ENCODE data around the gene TFDP3. TPM values are rescaled to one million over a fixed set of nuclear protein-coding genes. Genes with fewer than 3 reads are reported as not detected.

Gene TFDP3
- polyA plus RNA-seq, 2 donors, result not detected

DNA sequence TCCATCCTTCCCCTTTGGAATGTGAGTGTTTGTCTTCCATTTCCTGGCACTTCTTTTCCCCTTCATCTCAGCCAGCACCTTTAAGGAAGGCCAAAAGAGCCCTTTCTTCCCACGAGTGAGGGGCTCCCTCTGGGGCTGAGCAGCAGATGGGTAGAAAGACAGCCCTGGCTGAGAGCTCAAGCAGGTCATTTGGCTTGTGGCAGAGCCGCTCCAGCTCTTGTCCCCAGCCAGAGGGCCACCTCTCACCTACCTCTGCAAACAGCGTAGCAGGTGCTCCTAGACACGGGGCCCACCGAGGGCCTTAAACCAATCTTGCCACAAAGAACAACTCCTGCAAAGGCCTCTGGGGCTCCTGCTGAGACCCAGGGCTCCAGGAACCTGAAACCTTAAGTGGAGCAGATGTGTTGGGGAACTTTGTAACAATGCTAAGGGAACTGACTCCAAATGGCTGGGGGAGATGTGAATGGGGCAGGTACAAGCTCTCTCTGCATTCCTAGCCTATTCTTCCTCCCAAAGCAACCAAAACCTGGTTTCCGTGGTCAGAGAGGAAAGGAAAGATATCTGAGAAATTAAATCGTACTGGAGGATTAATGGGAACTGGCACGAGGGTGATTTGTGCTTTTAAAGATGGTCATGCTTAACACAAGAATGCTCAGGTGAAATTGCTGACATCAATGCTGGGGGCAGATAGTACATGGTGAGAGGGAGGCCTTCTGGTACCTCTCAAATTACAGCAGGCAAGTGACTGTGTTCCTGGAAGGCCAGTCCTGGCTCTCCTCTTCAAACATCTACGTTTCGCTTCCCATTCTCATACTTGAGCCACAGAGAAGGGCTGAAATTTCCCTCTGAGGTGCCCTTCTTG is 27.0 kb downstream of the TFDP3 start:
- H3K9me3 ChIP-seq (ENCODE audit: control insufficient read depth in 2 of 2, insufficient read depth in 1 of 2, low read depth in 1 of 2, low read length in 1 of 2), result no peaks in the 10 kb centered on the region
- no peaks in the 10 kb centered on the region for H3K36me3 ChIP-seq (ENCODE audit: control insufficient read depth in 2 of 2, insufficient read depth in 2 of 2, low read length in 1 of 2)
- H3K4me1 ChIP-seq (ENCODE audit: control insufficient read depth in 2 of 2, insufficient read depth in 2 of 2, low read length in 1 of 2), result no peaks in the 10 kb centered on the region
- H3K27ac ChIP-seq (ENCODE audit: low read depth in 2 of 2, low read length in 1 of 2), result no peak overlapping the region
- H3K27me3 ChIP-seq (ENCODE audit: control insufficient read depth in 1 of 2, insufficient read depth in 2 of 2, low read length in 2 of 2), result no peaks in the 10 kb centered on the region
- no peak overlapping the region for H3K4me3 ChIP-seq (ENCODE audit: low read depth in 1 of 2, low read length in 2 of 2)
- WGBS, 2 donors, result 69 to 85% methylated on average over 10 of the region's 10 CpGs

DNA sequence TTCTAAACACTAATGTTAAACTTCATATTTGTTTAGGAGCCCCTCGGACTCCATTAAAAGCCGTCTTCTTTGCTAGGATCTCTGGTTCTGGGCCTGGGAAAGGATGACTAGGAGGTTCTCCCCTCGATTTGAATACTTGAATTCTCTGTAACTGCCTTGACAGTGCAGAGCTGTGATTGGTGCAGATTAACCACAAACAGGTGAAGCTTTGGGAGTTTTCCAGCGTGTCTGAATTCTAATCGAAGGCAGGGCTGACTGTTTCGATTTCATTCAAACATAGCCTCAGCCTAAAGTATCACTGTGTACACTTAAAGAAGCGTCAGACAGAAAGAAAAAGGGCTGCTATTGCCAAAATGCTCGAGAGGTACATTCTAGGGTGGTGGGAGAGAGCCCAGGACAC is 29.0 kb downstream of the TFDP3 start:
- 55 to 59% methylated on average over 8 of the region's 8 CpGs for WGBS, 2 donors
- no peaks in the 10 kb centered on the region for H3K9me3 ChIP-seq (ENCODE audit: control insufficient read depth in 2 of 2, insufficient read depth in 1 of 2, low read depth in 1 of 2, low read length in 1 of 2)
- no peak overlapping the region for H3K27ac ChIP-seq (ENCODE audit: low read depth in 2 of 2, low read length in 1 of 2)
- H3K36me3 ChIP-seq (ENCODE audit: control insufficient read depth in 2 of 2, insufficient read depth in 2 of 2, low read length in 1 of 2), result no peaks in the 10 kb centered on the region
- no peaks in the 10 kb centered on the region for H3K27me3 ChIP-seq (ENCODE audit: control insufficient read depth in 1 of 2, insufficient read depth in 2 of 2, low read length in 2 of 2)
- no peak overlapping the region for H3K4me3 ChIP-seq (ENCODE audit: low read depth in 1 of 2, low read length in 2 of 2)
- H3K4me1 ChIP-seq (ENCODE audit: control insufficient read depth in 2 of 2, insufficient read depth in 2 of 2, low read length in 1 of 2), result no peaks in the 10 kb centered on the region

- WGBS, 2 donors, result 54 to 70% methylated on average over 3 of the region's 3 CpGs
- H3K4me3 ChIP-seq (ENCODE audit: low read depth in 1 of 2, low read length in 2 of 2), result no peak overlapping the region
Observed at GRCh38 chrX:133188631-133189030, 29.5 kb downstream of the TFDP3 start.

DNA sequence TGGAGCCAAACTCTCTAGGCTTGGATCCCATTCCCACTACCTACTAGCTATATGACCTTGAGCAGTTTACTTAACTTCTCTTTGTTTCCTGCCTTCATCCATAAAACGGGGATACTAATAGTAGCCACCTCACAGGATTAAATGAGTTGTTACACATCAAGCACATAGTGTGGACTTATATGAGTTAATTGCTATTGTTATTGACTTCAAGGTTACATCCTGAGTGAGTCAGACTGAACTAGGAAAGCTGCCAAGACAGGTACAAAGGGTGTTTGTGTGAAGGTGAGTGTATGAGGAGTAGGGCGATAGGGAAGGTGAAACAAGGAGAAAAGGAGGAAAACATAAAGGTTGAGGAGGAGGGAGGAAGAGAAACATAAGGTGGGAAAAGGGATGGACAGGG is 32.2 kb downstream of the TFDP3 start:
- Histone ChIP-seq H3K36me3 (ENCODE audit: control insufficient read depth in 2 of 2, insufficient read depth in 2 of 2, low read length in 1 of 2) (no peaks in the 10 kb centered on the region), H3K27me3 (ENCODE audit: control insufficient read depth in 1 of 2, insufficient read depth in 2 of 2, low read length in 2 of 2) (peaks cover 0 to 5% of the 10 kb centered on the region in 2 donors), H3K4me3 (ENCODE audit: low read depth in 1 of 2, low read length in 2 of 2) (no peak overlapping the region), H3K4me1 (ENCODE audit: control insufficient read depth in 2 of 2, insufficient read depth in 2 of 2, low read length in 1 of 2) (no peaks in the 10 kb centered on the region), H3K27ac (ENCODE audit: low read depth in 2 of 2, low read length in 1 of 2) (no peak overlapping the region), H3K9me3 (ENCODE audit: control insufficient read depth in 2 of 2, insufficient read depth in 1 of 2, low read depth in 1 of 2, low read length in 1 of 2) (no peaks in the 10 kb centered on the region)
- WGBS, 2 donors, result 38 to 58% methylated on average over 2 of the region's 2 CpGs

More at GRCh38 chrX:133188631-133189030, 29.5 kb downstream of the TFDP3 start:
- Histone ChIP-seq H3K4me1 (ENCODE audit: control insufficient read depth in 2 of 2, insufficient read depth in 2 of 2, low read length in 1 of 2) (no peaks in the 10 kb centered on the region), H3K9me3 (ENCODE audit: control insufficient read depth in 2 of 2, insufficient read depth in 1 of 2, low read depth in 1 of 2, low read length in 1 of 2) (no peaks in the 10 kb centered on the region), H3K36me3 (ENCODE audit: control insufficient read depth in 2 of 2, insufficient read depth in 2 of 2, low read length in 1 of 2) (no peaks in the 10 kb centered on the region), H3K27me3 (ENCODE audit: control insufficient read depth in 1 of 2, insufficient read depth in 2 of 2, low read length in 2 of 2) (no peaks in the 10 kb centered on the region), H3K27ac (ENCODE audit: low read depth in 2 of 2, low read length in 1 of 2) (no peak overlapping the region)

GRCh38 chrX:133185119-133185518 is 33.0 kb downstream of the TFDP3 start:
- H3K36me3 ChIP-seq (ENCODE audit: control insufficient read depth in 2 of 2, insufficient read depth in 2 of 2, low read length in 1 of 2), result no peaks in the 10 kb centered on the region
- WGBS, 2 donors, result 77 to 87% methylated on average over 4 of the region's 4 CpGs
- no peak overlapping the region for H3K4me3 ChIP-seq (ENCODE audit: low read depth in 1 of 2, low read length in 2 of 2)
- no peaks in the 10 kb centered on the region for H3K9me3 ChIP-seq (ENCODE audit: control insufficient read depth in 2 of 2, insufficient read depth in 1 of 2, low read depth in 1 of 2, low read length in 1 of 2)
- no peaks in the 10 kb centered on the region for H3K4me1 ChIP-seq (ENCODE audit: control insufficient read depth in 2 of 2, insufficient read depth in 2 of 2, low read length in 1 of 2)
- no peak overlapping the region for H3K27ac ChIP-seq (ENCODE audit: low read depth in 2 of 2, low read length in 1 of 2)
- H3K27me3 ChIP-seq (ENCODE audit: control insufficient read depth in 1 of 2, insufficient read depth in 2 of 2, low read length in 2 of 2), result peaks cover 0 to 9% of the 10 kb centered on the region in 2 donors

GRCh38 chrX:133183806-133184205 is 34.3 kb downstream of the TFDP3 start:
- Histone ChIP-seq H3K36me3 (ENCODE audit: control insufficient read depth in 2 of 2, insufficient read depth in 2 of 2, low read length in 1 of 2) (no peaks in the 10 kb centered on the region), H3K9me3 (ENCODE audit: control insufficient read depth in 2 of 2, insufficient read depth in 1 of 2, low read depth in 1 of 2, low read length in 1 of 2) (no peaks in the 10 kb centered on the region), H3K27ac (ENCODE audit: low read depth in 2 of 2, low read length in 1 of 2) (no peak overlapping the region), H3K4me1 (ENCODE audit: control insufficient read depth in 2 of 2, insufficient read depth in 2 of 2, low read length in 1 of 2) (no peaks in the 10 kb centered on the region), H3K4me3 (ENCODE audit: low read depth in 1 of 2, low read length in 2 of 2) (no peak overlapping the region), H3K27me3 (ENCODE audit: control insufficient read depth in 1 of 2, insufficient read depth in 2 of 2, low read length in 2 of 2) (peaks cover 0 to 11% of the 10 kb centered on the region in 2 donors)
- WGBS, 2 donors, result 49 to 63% methylated on average over 2 of the region's 2 CpGs

- Histone ChIP-seq H3K36me3 (ENCODE audit: control insufficient read depth in 2 of 2, insufficient read depth in 2 of 2, low read length in 1 of 2) (no peaks in the 10 kb centered on the region), H3K27me3 (ENCODE audit: control insufficient read depth in 1 of 2, insufficient read depth in 2 of 2, low read length in 2 of 2) (peaks cover 0 to 11% of the 10 kb centered on the region in 2 donors), H3K4me3 (ENCODE audit: low read depth in 1 of 2, low read length in 2 of 2) (no peak overlapping the region), H3K4me1 (ENCODE audit: control insufficient read depth in 2 of 2, insufficient read depth in 2 of 2, low read length in 1 of 2) (no peaks in the 10 kb centered on the region), H3K27ac (ENCODE audit: low read depth in 2 of 2, low read length in 1 of 2) (no peak overlapping the region), H3K9me3 (ENCODE audit: control insufficient read depth in 2 of 2, insufficient read depth in 1 of 2, low read depth in 1 of 2, low read length in 1 of 2) (no peaks in the 10 kb centered on the region)
- 62 to 87% methylated on average over 3 of the region's 3 CpGs for WGBS, 2 donors
Observed at GRCh38 chrX:133179500-133179899, 38.7 kb downstream of the TFDP3 start.

GRCh38 chrX:133177202-133177601 is 41.0 kb downstream of the TFDP3 start:
- Histone ChIP-seq H3K9me3 (ENCODE audit: control insufficient read depth in 2 of 2, insufficient read depth in 1 of 2, low read depth in 1 of 2, low read length in 1 of 2) (no peaks in the 10 kb centered on the region), H3K27me3 (ENCODE audit: control insufficient read depth in 1 of 2, insufficient read depth in 2 of 2, low read length in 2 of 2) (peaks cover 0 to 16% of the 10 kb centered on the region in 2 donors), H3K4me1 (ENCODE audit: control insufficient read depth in 2 of 2, insufficient read depth in 2 of 2, low read length in 1 of 2) (no peaks in the 10 kb centered on the region), H3K36me3 (ENCODE audit: control insufficient read depth in 2 of 2, insufficient read depth in 2 of 2, low read length in 1 of 2) (no peaks in the 10 kb centered on the region), H3K27ac (ENCODE audit: low read depth in 2 of 2, low read length in 1 of 2) (no peak overlapping the region), H3K4me3 (ENCODE audit: low read depth in 1 of 2, low read length in 2 of 2) (no peak overlapping the region)
- 67 to 88% methylated on average over 2 of the region's 2 CpGs for WGBS, 2 donors

- no peaks in the 10 kb centered on the region for H3K9me3 ChIP-seq (ENCODE audit: control insufficient read depth in 2 of 2, insufficient read depth in 1 of 2, low read depth in 1 of 2, low read length in 1 of 2)
- peaks cover 0 to 11% of the 10 kb centered on the region in 2 donors for H3K27me3 ChIP-seq (ENCODE audit: control insufficient read depth in 1 of 2, insufficient read depth in 2 of 2, low read length in 2 of 2)
- H3K4me3 ChIP-seq (ENCODE audit: low read depth in 1 of 2, low read length in 2 of 2), result no peak overlapping the region
- H3K4me1 ChIP-seq (ENCODE audit: control insufficient read depth in 2 of 2, insufficient read depth in 2 of 2, low read length in 1 of 2), result no peaks in the 10 kb centered on the region
- 69 to 95% methylated on average over 2 of the region's 2 CpGs for WGBS, 2 donors
- H3K27ac ChIP-seq (ENCODE audit: low read depth in 2 of 2, low read length in 1 of 2), result no peak overlapping the region
- H3K36me3 ChIP-seq (ENCODE audit: control insufficient read depth in 2 of 2, insufficient read depth in 2 of 2, low read length in 1 of 2), result no peaks in the 10 kb centered on the region
Observed at GRCh38 chrX:133175605-133176004, 42.5 kb downstream of the TFDP3 start.

- Histone ChIP-seq H3K4me3 (ENCODE audit: low read depth in 1 of 2, low read length in 2 of 2) (no peak overlapping the region), H3K27me3 (ENCODE audit: control insufficient read depth in 1 of 2, insufficient read depth in 2 of 2, low read length in 2 of 2) (peaks cover 0 to 8% of the 10 kb centered on the region in 2 donors), H3K27ac (ENCODE audit: low read depth in 2 of 2, low read length in 1 of 2) (no peak overlapping the region), H3K9me3 (ENCODE audit: control insufficient read depth in 2 of 2, insufficient read depth in 1 of 2, low read depth in 1 of 2, low read length in 1 of 2) (no peaks in the 10 kb centered on the region), H3K4me1 (ENCODE audit: control insufficient read depth in 2 of 2, insufficient read depth in 2 of 2, low read length in 1 of 2) (no peaks in the 10 kb centered on the region), H3K36me3 (ENCODE audit: control insufficient read depth in 2 of 2, insufficient read depth in 2 of 2, low read length in 1 of 2) (no peaks in the 10 kb centered on the region)
- 86 to 93% methylated on average over 2 of the region's 2 CpGs for WGBS, 2 donors
Observed at GRCh38 chrX:133175162-133175561, 43.0 kb downstream of the TFDP3 start.
